HG03045 (cell line): ENCODE data around the gene HAND2.
A peak's percentile ranks its signal among the peaks of the same experiment; 100 is the strongest.

ENCODE experiments used
- ATAC-seq: cut with Tn5 transposase; IDR thresholded peaks from one replicate; pipeline ENCODE4 v1.9.1; 2021; ENCODE audit warnings: mild to moderate bottlenecking, moderate library complexity; ENCODE audit not compliant: unreplicated experiment

HAND2 gene

GRCh38 chr4:173504181-173504503 is 25.9 kb downstream of the HAND2 start:
- no peak for ATAC-seq

DNA sequence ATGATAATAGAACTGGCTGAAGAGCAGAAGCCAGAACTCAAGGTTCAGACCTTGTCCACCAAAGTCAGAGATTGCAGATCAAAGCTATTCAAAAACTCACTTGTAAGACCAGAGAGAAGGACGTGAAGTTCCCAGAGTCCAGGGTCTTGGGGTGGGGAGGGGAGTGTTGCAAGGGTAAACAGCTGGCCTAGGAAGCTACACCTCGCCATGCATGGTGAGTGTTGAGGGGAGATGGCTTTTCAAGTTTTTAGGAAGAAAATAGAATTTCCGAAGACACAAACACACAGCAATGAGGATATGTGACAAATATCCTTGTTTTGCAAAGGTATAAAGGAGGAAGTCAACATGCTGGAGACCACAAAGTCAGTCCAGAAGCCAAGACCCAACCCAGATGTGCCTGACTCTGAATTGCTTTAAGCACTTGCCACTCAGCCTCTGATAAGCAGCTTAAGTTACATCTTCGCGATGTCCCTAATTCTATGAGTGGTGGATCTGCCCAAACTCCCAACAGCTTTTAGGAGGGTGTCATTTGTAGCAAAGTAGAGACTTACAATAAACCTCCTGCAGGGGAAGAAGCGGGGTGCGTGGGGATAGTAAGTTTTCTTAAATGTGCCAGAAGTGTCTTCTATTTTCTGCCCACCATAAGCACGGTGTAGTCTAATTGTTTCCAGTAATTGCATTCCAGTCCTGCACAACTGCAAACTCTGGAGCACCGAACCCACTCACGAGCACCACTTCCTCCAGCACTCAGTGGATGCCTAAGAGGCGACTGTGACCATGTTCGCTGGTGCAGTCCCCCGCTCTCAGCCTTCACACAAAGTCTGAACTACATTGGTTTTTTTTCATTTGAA is 26.5 kb downstream of the HAND2 start:
- no peak for ATAC-seq

- ATAC-seq, result no peak
Measured at GRCh38 chr4:173502282-173502681, 27.7 kb downstream of the HAND2 start.

DNA sequence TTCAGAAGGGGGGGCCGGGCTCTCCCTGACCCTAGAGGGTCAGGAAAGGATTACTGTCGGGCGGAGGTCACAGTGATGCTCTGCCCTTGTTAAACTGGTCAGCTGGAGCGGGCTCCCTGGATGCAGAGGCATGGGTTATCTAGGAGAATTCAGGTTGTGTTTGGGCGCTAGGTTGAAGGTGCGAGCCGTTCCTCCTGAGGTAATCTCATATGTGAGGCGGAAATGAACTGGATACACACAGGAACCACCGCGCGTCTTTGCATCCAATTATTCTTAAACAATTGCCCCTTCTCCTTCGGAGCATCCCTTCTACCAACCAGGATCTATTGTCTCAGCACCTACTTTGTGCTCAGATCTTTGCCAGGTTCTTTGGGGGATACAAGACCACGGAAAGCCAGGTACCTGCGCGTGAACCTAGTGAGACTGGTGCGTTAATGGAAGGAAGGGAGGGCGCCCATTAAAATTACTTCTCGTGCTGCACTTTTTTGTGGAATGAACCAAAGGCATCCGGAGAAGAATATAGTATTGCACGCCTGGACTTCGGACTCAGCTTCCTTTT is 28.4 kb downstream of the HAND2 start:
- ATAC-seq, result no peak

DNA sequence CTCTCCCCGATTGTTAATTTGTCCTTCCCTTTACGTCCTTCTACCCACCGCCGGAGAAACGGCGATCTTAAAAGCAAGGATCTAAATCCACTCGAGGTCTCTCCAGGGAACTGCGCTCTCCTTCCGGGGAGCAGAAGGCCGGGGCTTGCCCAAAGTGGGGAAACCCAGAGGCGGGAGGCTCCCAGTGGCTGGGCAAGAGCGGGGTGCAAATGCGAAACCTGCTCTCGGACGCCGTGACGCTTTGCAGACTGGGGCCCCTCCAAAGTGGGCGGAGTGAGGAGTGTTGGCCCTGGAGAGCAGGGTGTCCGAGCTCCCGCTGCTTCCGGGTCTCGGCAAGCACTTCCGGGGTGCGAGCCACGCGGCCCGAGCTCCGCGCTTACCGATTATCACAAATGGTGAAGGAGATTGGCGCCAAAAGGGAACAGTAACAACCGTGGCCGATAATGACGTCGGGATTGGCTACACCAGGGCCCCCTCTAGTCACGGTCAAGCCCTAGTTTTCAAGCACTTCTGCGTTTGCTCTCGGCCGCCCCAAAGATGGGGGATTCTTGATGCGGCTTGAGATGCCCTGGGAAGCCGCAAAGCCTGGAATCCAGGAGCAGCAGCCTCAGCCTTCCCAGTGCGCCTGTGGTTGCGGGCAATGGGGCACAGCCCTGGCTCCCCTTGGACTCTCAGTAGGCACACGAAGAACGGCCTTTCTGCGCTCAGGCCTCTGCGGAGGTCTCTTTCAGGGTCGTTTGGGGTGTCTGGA is 29.0 kb downstream of the HAND2 start:
- ATAC-seq, result no peak

- no peak for ATAC-seq
Measured at GRCh38 chr4:173499658-173500535, 30.1 kb downstream of the HAND2 start.

DNA sequence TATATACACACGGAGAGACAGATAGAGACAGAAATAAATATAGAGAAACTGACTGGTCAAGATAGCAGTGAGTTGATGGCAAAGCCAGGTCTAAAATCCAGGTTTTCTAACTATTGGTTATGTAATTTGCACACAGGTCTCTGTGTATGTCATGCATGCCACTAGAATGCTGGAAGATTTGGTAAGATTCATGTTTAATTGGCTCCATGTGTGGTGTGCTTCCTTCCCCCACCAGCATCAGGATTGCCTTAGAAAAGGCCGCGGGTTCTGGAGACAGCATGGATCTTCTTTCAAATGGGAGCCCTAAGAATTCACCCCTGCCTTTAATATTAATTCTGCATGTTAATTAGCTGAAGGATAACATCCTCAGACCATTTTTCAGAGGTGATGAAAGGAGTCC is 31.3 kb downstream of the HAND2 start:
- no peak for ATAC-seq

GRCh38 chr4:173498023-173498422 is 32.0 kb downstream of the HAND2 start:
- no peak for ATAC-seq

DNA sequence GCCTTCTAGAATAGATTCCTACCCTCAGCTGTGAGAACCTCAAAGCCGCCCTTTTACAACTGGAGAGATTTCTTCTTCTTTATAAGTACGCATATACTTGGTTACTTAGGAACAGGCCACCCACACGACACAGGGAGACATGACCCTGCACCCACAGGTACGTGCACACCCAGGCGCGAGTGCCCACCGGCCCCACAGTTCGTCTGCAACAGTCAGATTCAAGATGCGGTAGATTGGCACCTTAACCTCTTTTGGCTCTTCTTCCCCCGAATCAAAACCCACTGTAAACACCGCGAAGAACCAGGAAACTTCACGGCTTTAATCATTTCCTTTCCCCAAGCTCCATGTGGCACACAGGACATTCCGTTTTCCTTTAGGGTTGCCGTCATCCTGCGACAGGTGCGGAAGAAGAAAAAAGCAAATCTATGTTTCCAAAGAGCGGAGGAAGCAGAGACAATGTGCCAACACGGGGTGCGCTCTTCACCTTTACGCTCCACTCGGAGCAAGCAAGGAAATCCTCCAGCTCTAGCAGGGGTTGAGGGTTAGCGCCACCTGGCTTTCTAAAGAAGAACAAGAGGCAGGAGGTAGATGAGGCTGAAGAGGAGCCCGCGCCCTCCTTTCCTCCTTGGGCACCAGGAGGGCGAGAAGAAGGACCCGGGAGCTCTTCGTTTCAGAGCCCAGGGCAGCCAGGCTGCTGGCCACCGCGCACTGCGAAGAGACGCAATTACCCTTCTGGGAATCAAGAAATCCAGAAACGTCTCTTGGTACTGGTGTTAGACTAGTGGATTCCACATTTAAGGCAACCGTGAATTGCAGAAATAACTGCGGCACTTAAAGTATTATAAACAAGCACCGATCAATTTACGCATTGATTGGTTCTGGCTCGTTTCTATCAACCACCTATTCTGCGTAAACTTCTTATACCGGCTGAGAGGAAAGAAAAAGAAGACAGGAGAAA is 35.7 kb downstream of the HAND2 start:
- ATAC-seq, result peak; percentile 98

GRCh38 chr4:173493041-173493440 is 37.0 kb downstream of the HAND2 start:
- no peak for ATAC-seq

- no peak for ATAC-seq
Measured at GRCh38 chr4:173492315-173492714, 37.7 kb downstream of the HAND2 start.

- no peak for ATAC-seq
Measured at GRCh38 chr4:173490817-173491528, 39.1 kb downstream of the HAND2 start.

DNA sequence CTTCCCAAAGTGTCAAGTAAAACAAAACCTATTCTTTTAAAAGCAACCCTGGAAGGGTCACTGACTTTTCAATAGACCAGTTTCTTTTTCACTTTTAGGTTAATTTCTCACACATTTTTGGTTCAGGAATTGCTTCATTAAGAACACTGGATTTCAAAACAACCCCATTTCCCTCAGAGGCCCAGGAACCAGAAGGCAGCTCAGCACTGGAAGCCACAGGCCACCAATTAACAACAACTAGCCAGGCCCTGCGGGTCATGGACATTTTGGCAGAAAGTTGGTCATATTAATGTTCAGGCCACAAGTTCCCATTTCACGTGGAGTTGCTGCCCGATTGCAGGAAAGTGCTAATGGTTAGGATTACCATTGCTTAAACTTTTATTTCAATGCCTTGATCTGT is 39.8 kb downstream of the HAND2 start:
- ATAC-seq, result no peak

GRCh38 chr4:173489514-173489913 is 40.5 kb downstream of the HAND2 start:
- no peak for ATAC-seq

DNA sequence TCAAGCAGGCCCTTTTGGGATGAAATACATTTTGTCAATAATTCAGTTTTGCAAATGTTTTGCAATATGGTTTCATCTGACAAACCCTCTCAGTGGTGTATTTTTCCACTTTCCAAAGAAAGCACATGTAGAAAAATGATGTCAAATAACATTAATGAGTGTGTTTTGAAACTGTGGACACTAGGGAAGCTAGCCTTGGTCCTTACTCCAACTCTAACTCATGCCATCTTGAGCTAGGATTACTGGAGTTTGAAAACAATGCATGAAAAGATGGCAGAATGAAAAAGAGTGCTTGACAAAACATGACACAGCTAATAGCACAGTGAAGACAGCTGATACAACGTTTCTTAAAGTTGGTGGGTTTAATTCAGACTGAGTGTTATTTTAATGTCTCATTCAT is 41.4 kb downstream of the HAND2 start:
- ATAC-seq, result no peak

DNA sequence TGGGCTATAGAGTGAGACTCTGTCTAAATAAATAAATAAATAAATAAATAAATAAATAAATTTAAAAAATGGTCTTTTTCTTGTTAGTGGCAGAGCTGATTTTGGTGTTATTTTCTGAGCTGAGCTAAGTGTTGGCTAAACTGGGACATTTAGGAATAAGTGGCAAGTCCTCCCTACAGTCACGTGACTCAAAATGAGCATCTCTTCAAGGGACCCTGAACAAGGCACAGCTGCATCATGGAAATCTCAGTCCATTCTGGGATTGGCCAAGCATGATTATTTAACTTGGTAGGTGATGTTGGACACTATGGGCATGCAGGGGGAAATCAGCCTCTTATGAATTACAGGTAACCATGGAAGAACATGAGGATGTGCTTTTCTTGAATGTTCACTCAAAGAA is 42.0 kb downstream of the HAND2 start:
- ATAC-seq, result no peak

DNA sequence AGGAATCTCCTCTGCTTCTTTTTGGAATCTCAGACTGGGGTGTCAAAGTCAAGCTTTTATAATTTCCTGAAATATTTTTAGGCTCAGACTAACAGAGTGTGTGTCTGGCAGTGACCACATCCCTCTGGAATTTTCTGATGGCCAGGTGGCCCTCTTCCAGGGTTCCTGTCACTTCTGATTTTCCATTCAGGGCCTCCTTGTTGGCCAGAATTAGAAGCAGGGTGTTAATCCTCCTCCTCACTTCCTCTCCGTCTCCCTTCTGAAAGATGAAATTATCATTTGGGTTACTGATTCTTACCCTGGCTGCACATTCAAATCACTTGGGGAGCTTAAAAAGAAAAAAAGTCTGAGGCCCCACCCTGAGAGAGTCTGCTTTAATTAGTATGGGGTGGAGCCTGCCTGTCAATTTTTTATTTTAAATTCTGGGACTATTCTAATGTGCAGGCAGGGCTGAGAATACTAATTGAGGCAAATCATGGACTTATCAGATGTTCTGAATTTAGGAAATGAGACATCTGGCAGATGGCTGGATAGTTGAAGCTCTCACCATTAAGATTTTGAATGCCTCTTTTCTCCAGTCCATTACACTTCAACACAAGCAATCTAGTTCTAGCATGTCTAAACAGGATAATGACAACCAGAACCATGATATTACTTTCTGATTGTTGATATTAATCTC is 43.2 kb downstream of the HAND2 start:
- ATAC-seq, result no peak

- ATAC-seq, result no peak
Measured at GRCh38 chr4:173485164-173485563, 44.9 kb downstream of the HAND2 start.
